GM12801 (cell line): Measurements from ENCODE around the gene ELMO1.

Experiments
- TF ChIP-seq, protein P1 (sequence below): IDR thresholded peaks from one replicate; pipeline ENCODE4 v1.5.1; 2011; ENCODE audit warnings: control low read depth; ENCODE audit not compliant: insufficient read length; ENCODE audit errors: extremely low read depth

ELMO1 gene

GRCh38 chr7:37000511-37000910 lies 448.2 kb downstream of the ELMO1 start:
- TF ChIP-seq, protein P1, sequence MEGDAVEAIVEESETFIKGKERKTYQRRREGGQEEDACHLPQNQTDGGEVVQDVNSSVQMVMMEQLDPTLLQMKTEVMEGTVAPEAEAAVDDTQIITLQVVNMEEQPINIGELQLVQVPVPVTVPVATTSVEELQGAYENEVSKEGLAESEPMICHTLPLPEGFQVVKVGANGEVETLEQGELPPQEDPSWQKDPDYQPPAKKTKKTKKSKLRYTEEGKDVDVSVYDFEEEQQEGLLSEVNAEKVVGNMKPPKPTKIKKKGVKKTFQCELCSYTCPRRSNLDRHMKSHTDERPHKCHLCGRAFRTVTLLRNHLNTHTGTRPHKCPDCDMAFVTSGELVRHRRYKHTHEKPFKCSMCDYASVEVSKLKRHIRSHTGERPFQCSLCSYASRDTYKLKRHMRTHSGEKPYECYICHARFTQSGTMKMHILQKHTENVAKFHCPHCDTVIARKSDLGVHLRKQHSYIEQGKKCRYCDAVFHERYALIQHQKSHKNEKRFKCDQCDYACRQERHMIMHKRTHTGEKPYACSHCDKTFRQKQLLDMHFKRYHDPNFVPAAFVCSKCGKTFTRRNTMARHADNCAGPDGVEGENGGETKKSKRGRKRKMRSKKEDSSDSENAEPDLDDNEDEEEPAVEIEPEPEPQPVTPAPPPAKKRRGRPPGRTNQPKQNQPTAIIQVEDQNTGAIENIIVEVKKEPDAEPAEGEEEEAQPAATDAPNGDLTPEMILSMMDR, result no peak

DNA sequence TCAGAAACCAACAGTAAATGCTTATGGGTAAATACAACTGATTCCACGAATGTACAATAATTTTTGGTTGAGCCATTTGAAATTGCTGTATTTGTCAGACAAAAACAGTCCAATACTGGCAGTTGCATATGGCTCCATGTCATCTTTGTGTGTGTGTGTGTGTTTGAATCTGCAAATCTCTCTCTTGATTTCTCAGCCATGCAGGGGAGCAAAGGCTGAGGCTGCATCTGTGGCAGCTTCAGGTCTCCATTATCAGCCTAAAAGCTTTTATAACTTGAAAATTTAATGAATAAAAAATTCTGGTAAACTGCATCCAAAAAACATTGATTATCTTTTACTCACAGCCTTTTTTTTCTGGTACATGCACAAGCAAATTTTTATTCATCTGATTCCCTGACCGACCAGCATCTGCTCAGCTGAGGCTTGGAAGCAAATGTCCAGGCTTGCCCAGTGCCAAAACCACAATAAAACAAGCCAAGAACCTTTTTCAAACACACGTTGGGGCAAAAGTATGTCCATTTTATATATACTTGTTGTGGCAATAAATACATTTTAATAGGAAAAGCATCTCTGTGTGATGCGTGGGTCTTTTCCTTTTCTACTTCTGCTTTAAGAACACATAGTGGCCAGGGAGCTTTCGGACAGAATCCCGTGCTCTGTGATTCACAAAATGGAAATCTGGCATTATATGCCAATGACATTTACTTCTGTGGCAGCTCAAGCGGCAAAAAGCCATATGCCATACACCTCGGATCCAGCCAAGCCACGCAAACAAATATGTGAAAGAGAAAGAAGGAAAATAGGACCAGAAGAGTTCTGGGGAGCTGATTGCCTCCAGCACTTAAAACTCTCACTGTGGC lies 448.8 kb downstream of the ELMO1 start:
- TF ChIP-seq, protein P1, result no peak

GRCh38 chr7:36995776-36996175 lies 452.9 kb downstream of the ELMO1 start:
- TF ChIP-seq, protein P1, result no peak

DNA sequence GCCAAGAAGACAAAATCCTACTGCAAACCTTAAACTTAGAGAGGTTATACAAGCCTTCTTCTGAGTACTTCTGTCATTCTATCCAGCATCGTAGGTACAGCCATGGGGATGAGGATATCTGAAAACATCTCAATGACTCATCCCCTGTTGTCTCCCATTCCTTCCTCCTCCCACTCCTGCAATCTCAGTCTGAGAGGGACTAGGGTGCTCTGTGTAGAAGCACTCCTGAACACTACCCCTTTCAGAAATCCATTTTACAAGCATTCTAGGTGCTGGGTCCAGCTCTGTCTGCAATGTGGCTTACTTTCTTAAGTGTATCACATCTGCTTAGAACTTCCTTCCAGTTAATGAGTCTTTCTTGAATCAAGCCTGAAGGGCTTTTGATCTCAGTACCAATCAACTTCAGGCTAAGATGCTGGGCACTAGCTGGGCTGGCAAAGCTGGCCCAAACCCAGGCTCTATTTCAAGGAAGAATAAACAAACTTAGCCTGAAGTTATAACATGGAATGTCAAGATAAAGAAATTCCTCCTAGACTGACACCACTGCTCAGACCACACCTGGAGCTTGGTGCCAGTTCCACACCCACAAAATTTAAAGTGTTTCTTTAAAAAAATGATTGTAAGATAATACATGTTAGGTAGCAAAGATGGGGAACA lies 454.1 kb downstream of the ELMO1 start:
- TF ChIP-seq, protein P1, result no peak

DNA sequence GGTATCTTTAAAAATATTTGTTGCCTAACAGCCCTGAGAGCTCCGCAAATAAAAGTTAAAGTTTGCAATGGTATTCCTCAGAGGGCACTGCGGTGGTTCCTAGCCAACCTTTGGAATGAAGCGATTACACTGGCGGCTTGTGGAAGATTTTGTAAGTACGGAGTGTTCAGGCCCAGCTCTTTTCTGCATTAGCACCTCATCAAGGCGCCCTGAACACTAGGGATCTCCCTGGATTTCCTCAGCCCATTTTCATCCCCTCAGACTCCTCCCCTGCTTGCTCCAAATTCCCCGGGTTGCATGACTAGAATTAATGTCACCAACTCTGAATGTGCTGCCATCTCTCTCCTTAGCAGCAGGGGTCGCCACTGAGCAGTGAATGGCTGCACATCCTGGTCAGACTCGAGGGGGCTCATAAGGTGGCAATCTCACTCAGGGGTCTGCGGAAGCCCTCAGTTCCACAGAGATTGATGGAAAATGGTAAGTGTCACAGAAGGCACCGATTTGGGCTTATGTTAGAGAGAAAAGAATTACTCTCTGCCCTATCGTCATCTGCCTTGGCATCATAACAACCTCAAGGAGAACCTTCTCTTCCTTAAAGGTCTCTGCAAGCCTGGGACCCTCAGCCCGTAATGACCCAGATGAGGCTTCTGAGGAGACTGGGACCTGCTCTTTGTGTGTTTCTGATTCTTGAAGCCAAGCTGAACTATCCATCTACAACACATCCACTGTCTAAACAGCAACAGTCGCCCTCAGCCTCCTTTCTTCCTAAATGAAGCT lies 461.5 kb downstream of the ELMO1 start:
- TF ChIP-seq, protein P1, result peak; percentile 60

GRCh38 chr7:36986511-36986933 lies 462.1 kb downstream of the ELMO1 start:
- TF ChIP-seq, protein P1, result no peak

DNA sequence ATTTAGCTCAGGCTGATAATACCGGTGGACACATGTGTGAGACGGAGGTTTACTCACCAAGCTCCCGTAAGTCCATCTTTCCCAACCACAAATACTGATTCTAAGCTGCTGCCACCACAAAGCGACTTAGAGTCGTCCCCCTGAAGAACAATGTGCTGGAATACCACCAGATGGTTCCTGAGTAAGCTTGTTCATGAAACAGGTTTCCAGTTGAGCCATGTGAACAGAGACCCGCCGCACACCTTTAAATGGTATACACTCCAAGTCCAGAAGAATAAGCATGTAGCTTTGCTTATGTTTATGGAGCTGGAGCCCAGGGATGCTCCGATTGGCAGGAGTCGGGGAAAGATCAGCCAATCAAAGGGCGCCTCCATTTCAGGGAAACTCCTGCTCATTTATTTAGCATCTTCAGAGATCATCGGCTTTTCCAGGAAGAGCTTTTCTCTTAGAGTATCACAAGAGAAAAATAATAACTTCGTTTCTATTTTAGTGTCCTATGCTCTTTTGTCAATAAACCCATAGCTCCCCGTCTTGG lies 462.7 kb downstream of the ELMO1 start:
- TF ChIP-seq, protein P1, result no peak
